Right renal cortex interstitium (tissue), 3 donors: ENCODE results near the gene LCE6A. TPM values are rescaled to one million over a fixed set of nuclear protein-coding genes. Genes with fewer than 3 reads are reported as not detected.
A peak's percentile ranks its signal among the peaks of the same experiment; 100 is the strongest.

ENCODE experiments used
- DNase-seq, 3 donors: peaks; one replicate each; pipeline ENCODE4 v3.0.0-alpha.2; 2013; ENCODE audit warnings: low read depth in 3 of 3, low spot score in 2 of 3
- polyA plus RNA-seq, 3 donors: library from polyadenylated mRNA; unstranded; fragments of 120-200 nt; gene quantifications; one replicate each; pipeline ENCODE4 v1.2.1, GENCODE V29; 2013; ENCODE audit not compliant: insufficient read length in 3 of 3

Gene LCE6A
- not detected for polyA plus RNA-seq

- no peak for DNase-seq
These were observed at the start of gene LCE6A for GRCh38 chr1:152842556-152842955. Gene LCE6A, plus strand, starts transcription at chr1:152842856. Its CDS starts 665 bp downstream, at chr1:152843521.

GRCh38 chr1:152795686-152796085 is 47.0 kb upstream of the LCE6A start:
- no peak for DNase-seq

GRCh38 chr1:152796421-152796820 is 46.2 kb upstream of the LCE6A start, which contains the start of gene LCE1D:
Gene LCE1D, plus strand, starts transcription at chr1:152796721. Its CDS starts 1,074 bp downstream, at chr1:152797795.
- DNase-seq, result no peak

- DNase-seq, result no peak
These were observed 41.3 kb upstream of the LCE6A start for GRCh38 chr1:152801333-152801732.

- DNase-seq, result no peak
These were observed 36.1 kb upstream of the LCE6A start, which contains the start of gene LCE1C for GRCh38 chr1:152806576-152806975. Gene LCE1C, minus strand, starts transcription at chr1:152806651. Its CDS starts 1,173 bp downstream, at chr1:152805478.

GRCh38 chr1:152811050-152811449 is 31.6 kb upstream of the LCE6A start:
- no peak for DNase-seq

- no peak for DNase-seq
These were observed 31.0 kb upstream of the LCE6A start, which contains the start of gene LCE1B for GRCh38 chr1:152811671-152812070. Gene LCE1B, plus strand, starts transcription at chr1:152811971. Its CDS starts 476 bp downstream, at chr1:152812447.

- DNase-seq, result no peak
These were observed 25.3 kb upstream of the LCE6A start for GRCh38 chr1:152817309-152817708.

- DNase-seq, result no peak
These were observed 19.4 kb upstream of the LCE6A start for GRCh38 chr1:152823294-152823693.

- DNase-seq, result no peak
These were observed 17.7 kb upstream of the LCE6A start for GRCh38 chr1:152824964-152825363.

GRCh38 chr1:152827173-152827572 is 15.5 kb upstream of the LCE6A start, which contains the start of gene LCE1A:
Gene LCE1A, plus strand, starts transcription at chr1:152827473. Its CDS starts 0 bp downstream, at chr1:152827473.
- DNase-seq, result no peak

- DNase-seq, result no peak
These were observed 5.8 kb upstream of the LCE6A start for GRCh38 chr1:152836870-152837269.

- no peak for DNase-seq
These were observed 13.0 kb downstream of the LCE6A start for GRCh38 chr1:152855661-152856060.

GRCh38 chr1:152858062-152858461 is 15.4 kb downstream of the LCE6A start:
- DNase-seq, result no peak

- no peak for DNase-seq
These were observed 17.0 kb downstream of the LCE6A start, which contains the start of gene LCE7A for GRCh38 chr1:152859696-152860095. Gene LCE7A, plus strand, starts transcription at chr1:152859996. Its CDS starts 702 bp downstream, at chr1:152860698.

- DNase-seq, result no peak
These were observed 17.5 kb downstream of the LCE6A start for GRCh38 chr1:152860129-152860528.

- no peak for DNase-seq
These were observed 18.7 kb downstream of the LCE6A start for GRCh38 chr1:152861374-152861773.

GRCh38 chr1:152864443-152864842 is 21.8 kb downstream of the LCE6A start:
- no peak for DNase-seq

- DNase-seq, result no peak
These were observed 23.7 kb downstream of the LCE6A start for GRCh38 chr1:152866321-152866720.

- peak; percentile 27 to 49 (median 31) for DNase-seq
These were observed 27.3 kb downstream of the LCE6A start for GRCh38 chr1:152869808-152870419.

- peak in 1 of 3 donors; percentile 6 for DNase-seq
These were observed 28.4 kb downstream of the LCE6A start for GRCh38 chr1:152870831-152871730.
